Hematopoietic multipotent progenitor cell treated with erythropoietin and hydrocortisone succinate and interleukin-3 and kit ligand, for 6 days (in vitro differentiated cells): ENCODE results near the gene SEMA4D.
A peak's percentile ranks its signal among the peaks of the same experiment; 100 is the strongest.
"Not testable (repeated sequence)": the region's sequence is repeated elsewhere in the genome, so short reads cannot be mapped to it uniquely, and the experiment has no call there.

ENCODE experiments used
- DNase-seq: peaks from one replicate; pipeline ENCODE4 v3.0.0-alpha.2; 2015

SEMA4D gene

DNA sequence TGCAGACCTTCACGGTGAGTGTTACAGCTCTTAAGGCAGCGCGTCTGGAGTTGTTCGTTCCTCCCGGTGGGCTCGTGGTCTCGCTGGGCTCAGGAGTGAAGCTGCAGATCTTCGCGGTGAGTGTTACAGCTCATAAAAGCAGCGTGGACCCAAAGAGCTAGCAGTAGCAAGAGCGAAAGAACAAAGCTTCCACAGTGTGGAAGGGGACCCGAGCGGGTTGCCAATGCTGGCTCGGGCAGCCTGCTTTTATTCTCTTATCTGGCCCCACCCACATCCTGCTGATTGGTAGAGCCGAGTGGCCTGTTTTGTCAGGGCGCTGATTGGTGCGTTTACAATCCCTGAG lies 18.3 kb downstream of the SEMA4D start:
- DNase-seq = not testable (repeated sequence)

DNA sequence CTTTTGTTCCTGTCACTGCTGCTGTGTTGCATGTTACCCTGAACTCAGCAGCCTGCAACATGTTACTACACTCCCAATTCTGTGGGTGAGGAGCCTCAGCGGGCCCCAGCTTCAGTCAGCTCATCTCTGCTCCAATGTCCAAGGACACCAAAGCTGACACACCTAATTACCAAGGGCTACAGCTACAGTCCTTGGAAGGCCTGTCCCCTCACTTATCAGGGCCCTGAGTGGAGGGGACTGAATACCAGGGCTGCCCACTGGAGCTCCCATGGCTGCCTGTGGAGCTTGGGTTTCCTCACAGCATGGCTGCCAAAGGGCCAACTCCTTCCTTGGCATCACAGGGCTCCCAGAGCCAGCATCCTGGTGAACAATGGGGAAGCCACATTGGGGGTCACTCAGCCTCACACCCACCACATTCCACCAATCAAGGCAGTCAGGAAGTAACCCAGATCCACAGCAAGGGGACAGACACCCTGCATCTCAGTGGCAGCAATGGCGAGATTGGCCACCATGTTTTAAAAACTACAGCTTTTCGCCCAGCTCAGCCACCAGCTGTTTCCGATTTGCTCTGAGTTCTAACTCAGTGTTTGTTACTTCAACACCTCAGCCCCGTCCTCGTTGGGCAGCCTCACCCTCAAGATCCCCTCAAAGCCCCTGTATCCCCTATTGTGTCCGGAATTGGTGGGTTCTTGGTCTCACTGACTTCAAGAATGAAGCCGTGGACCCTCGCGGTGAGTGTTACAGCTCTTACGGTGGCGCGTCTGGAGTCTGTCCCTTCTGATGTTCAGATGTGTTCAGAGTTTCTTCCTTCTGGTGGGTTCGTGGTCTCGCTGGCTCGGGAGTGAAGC lies 18.9 kb downstream of the SEMA4D start:
- DNase-seq = no peak

DNA sequence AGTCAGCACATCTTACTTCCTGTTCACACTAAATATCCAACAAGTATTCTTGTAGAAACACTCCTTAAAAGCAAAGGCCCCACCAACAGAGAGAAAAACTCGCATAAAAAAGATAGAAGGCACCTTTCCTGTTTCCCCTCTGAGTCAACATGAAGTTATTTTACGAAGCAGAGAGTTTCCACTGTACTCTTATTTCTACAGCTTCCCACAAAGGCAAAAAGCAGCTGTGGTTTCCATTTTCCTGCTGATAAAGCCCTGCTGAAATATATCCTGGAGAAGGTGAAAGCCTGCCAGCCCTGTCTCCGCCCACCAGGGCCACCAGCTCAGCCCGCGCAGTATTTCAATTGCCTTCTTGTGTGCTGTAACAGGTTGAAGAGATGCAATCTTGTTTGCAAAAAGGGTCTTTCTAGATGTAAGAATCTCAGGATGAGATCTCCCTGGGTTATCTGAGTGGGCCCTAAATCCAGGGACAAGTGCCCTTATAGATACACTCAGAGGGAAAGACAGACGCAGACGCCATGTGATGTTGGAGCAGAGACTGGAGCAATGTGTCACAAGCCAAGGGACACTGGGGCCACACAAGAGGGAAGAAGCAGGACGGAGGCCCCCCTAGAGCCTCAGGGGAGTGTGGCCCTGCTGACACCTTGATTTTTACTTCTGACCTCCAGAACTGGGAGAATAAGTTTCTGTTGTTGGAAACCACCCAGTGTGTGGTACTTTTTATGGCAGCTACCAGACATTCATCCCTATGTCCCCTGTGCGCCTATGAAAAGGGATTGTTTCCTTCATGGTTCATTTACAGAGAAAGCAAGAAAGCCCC lies 19.9 kb downstream of the SEMA4D start:
- peak; percentile 93 for DNase-seq

DNA sequence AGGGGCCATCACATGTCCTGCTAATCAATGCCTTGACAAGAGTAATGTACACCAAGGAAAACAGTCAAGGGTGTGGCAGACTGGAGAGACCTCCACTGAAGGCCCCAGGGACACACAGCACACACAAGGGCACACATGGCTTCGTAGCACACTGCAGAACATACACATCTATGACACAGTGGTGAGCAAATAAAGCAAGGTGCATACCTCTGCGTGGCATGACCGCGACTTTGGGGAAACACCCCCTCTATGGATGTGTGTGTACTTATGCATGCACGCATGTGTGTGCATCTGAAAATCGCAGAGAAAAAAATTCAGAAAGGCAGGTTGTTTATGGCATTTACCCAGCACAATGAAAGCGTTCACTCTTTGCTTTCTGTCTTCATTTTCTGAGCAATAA lies 20.5 kb downstream of the SEMA4D start:
- peak; percentile 36 for DNase-seq

DNA sequence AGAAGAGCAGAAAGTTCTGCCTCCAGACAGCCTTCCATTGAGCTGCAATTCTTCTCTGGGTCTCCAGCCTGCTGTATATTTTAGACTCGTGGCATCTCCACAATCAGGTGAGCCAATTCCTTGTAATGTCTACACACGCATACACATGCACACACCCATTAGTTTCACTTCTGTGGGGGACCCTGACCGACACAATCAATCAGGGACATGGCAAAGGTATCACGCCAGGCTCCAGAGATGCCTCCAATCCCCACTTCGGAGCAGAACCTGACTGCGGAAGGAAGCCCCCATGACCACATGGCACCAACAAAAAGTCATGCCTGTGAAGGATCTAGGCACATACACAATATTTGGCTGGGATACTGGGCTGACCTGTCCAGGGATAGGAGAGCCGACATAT lies 21.4 kb downstream of the SEMA4D start:
- DNase-seq = no peak

DNA sequence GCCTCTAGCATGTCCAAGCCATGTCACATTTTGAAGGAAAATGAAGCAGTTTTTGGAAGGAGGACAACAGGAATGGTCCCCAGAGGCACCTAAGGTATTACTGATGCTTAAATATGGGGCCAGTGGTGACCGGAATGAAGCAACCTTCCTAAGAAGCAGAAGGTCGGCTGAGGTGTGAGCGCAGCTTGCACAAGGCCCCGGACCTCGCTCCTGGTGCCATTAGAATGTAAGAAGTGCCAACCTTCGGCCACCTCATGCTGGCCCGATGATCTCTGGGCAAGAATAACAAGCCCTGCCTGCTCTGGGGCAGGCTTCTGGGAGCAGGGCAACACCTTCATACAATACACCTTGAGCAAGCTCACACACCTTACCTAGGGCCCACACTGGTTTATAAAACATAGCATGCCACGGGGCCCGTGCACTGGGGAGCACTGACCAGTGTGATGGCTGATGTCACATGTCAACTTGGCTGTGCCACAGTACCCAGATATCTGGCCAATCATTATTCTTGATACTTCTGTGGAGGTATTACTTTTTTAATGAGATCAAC lies 21.9 kb downstream of the SEMA4D start:
- DNase-seq = no peak

DNA sequence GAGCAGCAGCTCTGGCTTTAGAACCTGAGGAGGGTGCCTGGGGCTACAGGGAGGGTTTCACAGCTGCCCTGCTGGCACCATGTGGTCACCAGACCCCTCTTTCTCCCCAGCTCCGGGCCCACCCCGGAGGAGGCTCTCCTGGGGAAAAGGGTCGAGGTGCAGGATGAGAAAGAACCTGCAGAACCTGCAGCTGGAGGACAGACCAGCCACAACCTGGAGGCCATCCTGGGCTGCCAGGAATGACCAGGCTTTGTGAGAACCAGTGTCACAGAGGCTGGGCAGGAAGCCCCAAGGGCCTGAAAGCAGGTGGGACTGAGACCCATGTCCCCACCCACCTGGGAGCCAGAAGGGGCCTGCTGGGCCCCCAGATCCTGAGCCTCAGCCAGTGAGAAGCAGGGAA lies 23.0 kb downstream of the SEMA4D start:
- DNase-seq = no peak

DNA sequence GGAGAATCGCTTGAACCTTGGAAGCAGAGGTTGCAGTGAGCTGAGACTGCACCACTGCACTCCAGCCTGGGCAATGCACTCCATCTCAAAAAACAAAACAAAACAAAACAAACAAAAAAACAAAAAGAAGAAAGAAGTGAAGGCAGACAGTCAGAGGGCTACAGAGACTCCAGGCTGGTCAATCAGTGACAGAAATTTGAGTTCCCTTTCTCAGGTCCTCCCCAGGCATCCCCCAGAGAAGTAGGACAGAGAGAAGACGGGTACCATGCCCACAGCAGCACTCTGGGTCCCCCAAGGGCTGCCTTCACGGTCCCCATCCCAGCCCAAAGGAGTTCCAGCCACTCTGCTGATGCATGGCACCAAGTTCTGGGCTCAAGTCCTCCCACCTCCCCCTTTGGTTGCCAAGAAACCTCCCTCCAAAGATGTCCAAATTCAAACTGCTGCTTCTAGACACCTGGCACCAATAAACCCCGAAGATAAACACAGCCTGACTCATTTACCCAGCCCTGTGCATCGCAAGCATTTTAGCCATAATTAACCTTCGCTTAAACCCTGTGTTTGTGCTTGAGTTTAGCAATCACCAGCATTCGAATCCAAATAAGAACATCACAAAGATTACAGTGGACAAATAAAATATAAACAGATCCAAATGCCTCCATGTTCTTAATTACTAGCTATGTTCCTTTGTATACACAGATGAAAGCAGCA lies 24.0 kb downstream of the SEMA4D start:
- no peak for DNase-seq

DNA sequence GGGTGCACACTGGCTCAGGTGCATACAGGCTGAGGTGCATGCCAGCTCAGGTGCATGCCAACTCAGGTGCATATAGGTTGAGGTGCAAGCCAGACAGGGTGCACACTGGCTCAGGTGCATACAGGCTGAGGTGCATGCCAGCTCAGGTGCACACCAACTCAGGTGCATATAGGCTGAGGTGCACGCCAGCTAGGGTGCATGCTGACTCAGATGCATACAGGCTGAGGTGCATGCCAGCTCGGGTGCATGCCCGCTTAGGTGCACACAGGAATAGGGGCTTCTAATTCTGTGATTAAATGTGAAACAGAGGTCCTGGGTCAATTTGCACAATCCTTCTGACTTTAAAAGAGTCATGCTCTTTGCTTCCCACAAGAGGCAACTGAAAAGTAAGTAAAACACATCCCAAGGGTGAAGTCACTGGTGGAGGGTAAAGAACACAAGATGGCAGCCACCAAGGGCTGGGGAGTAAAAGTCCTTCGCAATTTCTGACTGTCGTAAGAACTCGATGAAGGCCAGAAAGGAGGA lies 26.1 kb downstream of the SEMA4D start:
- not testable (repeated sequence) for DNase-seq

DNA sequence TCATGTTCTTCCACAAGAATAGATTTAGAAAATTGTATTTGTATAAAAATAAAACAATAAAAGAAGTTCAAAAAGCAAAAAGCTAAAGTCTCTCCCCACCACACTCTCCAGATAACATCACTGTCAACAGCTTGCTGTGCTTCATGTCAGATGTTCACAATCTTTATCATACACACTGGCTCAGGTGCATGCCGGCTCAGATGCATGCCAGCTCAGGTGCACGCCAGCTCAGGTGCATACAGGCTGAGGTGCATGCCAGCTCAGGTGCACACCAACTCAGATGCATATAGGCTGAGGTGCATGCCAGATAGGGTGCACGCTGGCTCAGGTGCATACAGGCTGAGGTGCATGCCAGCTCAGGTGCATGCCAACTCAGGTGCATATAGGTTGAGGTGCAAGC lies 26.5 kb downstream of the SEMA4D start:
- no peak for DNase-seq

DNA sequence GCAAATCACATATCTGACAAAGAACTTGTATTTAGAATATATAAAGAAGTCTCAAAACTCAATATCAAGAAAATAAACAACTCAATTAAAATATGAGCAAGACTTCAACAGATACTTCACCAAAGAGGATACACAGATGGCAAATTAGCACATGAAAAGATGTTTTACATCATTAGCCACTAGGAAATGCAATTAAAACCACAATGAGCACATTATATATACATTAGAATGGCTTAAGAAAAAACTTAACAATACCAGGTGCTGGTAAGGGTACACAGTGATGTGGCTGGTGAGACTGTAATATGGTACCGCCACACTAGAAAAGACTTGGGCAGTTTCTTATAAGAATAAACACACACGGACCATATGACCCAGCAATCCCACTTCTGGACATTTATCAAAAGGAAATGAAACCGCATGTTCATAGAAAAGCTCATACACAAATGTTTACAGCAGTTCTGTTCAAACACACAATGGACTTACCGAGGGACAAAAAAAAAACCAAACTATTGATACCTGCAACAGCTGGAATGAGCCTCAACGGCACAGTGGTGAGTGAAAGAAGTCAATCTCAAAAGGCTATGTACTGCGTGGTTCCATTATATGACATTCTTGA lies 27.6 kb downstream of the SEMA4D start:
- no peak for DNase-seq

DNA sequence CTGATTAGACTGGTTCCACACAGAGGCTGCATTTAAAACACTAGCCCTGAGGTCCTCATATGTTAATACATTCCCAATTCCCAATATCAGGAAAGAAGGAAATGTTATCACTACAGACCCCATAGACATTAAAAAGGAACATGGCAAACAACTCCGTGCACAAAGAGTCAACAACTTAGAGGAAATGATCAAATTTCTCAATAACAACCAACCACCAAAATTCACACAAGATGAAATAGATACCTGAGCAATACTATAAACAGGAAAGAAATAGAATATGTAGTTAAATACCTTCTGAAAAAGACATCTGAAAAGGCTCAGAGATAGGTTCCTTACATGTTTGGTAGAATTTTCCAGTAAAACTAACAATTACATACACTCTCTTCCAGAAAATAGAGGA lies 28.9 kb downstream of the SEMA4D start:
- no peak for DNase-seq

DNA sequence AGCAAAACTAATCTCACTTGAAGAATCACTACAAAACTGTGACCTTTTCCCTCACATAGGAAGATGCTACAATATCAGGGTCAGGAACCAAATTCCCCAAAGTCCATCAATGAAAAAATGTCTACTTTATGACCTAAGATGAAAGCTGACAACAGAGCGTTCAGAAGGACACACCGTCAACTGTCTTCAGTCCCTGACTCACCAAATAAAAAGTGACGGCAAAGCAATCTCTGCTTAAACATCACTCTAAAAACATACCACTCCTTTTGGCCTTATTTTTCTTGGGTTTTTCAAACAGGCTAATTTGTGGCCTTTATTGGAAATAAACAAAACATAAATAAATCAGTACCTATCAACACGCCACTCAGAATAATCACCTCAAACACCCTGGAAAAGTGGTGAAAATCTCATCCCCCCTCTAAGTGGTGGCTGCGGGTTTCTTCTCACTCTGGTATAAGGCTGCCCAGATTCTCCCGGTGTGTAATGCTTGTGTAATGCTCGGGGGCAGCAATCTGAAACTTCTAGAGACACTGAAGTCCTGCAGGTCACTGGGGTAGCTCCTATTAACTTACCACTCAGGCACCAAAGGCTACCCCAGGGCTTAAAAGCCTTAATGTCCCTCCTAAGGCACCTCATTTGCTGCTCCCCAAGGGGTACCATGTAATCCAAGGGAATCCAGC lies 29.5 kb downstream of the SEMA4D start:
- DNase-seq = no peak

DNA sequence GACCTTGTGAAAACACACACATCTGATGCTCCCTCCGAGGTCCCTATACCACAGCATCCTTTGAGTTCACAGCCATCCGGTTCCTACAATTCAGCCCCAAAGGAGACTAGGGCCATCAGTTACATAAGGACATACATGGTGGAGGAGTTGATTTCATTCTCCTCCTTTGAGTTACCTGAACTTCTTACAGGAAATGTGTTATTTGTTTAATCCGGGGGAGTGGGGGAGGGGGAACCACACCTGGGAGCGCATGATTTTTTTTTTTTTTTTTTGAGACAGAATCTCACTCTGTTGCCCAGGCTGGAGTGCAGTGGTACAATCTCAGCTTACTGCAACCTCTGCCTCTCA lies 30.7 kb downstream of the SEMA4D start:
- no peak for DNase-seq

DNA sequence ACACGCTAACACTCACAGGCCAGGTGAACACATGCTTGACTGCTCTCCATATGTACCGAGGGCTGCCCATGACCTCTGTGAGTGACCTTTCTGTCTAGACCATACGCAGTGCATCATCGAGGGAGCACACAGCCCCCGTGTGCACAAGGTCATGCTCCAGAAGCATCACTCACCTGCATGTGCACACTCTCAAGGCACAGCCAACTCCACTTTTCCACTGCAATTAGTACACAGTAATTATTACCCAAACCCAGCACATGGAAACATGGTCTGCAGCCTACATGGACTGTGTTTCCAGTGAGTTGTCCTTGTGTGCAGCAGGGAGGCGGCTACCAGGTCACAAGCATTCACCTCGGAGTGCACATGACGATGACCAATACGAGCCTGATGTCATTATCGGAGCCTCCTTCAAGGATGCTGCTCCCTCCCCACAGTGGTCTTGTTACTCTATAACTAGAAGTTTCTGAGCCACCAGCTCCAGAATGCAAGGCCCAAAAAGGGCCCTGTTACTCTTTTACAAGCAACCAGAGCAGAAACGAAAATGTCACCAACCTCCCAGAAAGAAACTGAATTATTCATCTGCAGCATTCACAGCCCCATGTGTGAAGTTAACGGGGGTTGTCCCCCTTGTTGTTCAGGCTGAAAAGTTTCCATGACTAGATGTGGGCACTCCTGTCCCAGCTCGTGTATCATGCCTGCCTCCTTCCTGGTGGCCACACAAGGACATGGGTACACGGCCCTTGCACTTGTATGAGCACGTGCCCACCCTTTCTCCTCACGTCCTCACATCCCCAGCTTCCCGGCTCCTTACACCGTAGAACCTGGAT lies 31.2 kb downstream of the SEMA4D start:
- DNase-seq = no peak

DNA sequence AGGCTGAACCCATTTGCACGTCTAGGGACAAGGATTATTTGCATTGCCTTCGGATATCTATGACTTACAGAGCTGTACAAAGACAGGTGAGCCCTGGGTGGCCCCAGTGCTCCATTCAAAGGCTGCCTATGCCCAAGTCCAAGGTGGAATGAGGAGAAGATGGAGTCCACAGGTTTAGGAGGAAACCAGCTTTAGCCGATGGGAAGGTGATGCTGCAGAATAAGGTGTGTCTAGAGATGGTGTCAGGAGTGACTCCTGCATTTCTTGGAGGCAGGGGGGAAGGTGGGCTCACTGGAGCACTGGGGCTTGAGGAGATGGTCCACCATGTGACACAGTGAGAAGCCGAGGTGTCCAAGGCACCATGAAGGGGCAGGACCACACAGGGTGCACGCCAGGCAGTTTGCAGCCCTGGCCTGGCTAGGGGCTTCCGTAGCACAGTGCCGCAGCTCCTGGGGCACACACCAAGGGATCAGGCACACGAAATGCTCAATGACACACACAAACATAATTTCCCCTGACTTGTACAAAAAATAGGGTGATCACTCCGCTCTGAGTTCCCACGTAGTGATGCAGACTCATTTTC lies 32.1 kb downstream of the SEMA4D start:
- no peak for DNase-seq

DNA sequence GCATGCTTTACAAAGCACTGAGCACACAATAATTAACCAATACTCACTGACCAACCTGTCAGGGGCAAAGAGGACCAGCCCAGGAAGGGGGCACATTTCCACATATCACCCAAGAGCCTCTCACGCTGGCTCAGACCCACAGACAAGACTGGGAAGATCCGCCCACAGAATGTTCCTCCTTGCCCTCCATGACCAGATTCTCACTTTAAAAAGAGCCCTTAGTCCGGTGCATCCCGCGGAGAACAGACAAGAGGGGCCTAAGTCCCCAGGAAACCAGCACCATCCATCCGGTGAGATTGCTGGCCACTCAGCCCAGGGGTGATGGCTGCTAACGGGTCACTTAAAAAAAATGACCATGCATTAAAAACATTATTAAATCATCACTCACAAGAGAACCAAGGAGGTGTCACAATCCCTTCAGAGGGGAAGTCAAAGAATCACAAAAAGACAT lies 32.9 kb downstream of the SEMA4D start:
- no peak for DNase-seq

DNA sequence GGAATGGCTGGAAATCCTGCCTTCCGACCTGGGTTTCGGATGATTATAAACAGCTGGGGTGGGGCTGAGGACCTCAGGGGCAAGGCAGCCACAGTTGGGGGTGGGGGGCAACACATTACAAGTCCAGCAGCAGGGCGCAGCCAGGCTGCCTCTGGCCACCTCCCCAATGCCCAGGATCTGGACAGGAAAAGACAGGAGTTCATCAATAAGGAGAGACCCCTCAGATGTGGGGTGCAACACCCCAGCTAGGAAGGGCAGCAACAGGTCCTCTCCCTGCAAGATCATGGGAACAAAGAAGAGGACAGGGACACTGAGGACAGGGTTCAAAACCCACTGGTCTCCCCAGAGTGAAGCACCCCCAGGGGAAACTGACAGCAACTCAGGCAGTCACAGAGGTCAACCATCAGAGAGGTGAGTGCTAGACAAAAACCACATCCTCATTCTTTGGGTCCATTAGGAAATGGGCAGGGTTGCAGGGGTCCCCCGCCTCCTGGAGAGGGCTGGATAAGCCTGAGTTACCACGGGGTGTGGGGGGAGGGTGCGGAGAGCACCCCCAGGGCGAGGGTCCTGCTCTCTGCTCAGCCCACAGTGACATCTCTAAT lies 33.5 kb downstream of the SEMA4D start:
- DNase-seq = no peak

DNA sequence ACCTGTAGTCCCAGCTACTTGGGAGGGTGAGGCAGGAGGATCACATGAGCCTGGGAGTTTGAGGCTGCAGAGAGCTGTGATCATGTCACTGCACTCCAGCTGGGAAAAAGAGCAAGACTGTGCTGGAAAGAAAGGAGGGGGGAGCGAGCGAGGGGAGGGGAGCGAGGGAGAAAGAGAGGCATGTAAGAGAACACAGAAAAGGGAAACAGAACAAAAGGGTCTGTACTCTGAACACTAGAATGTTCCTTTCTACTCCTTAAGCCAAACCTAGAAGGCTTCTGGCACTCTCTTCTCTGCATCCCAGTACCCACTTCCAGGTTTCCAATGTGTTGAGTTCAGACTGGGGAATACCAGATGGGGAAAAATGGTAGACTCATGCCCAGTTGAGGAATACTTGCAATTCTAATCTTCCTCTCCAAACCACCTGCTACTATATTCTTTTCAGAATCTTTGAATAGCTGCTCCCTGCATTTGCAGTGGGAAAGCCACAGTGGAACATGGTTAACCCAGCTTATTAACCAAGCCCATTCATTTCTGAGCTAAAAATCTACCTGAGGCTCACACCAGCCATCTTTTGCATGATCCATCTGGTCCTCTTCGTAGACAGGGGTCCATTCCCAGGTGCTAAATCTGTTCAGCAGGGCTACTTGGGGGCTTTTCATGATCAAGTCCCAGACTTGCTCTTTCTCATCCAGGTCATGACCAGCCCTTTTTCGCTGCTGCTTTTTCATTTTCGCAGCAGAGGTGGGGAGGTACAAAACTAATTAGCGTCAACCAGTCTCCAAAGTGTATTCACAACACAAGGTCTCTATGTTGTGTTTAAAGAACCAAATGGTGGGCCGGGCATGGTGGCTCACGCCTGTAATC lies 34.9 kb downstream of the SEMA4D start:
- no peak for DNase-seq
